HG02852 (cell line): ENCODE measurements around the gene HDGFL2.

ENCODE experiments used
- ATAC-seq: cut with Tn5 transposase; IDR thresholded peaks from one replicate; pipeline ENCODE4 v1.9.1; 2021; ENCODE audit warnings: mild to moderate bottlenecking, moderate library complexity; ENCODE audit not compliant: unreplicated experiment

HDGFL2 gene

DNA sequence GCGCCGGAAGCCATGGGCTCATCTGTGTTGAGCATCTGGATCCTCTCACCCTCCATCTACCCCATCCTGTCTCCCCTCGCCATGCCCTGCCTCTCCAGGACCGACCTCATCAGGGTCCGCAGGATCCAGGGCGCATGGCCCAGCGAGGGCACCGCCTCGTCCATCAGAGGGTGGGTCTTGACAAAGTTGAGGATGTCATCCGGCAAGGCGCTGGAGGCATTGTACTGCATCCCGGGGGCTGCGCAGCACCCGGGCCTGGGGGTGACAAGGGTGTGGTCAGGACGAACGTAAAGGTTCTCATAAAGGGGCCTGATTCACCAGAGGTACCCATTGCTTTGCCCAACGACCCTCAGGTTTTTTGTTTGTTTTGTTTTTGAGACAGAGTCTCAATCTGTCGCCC, 77.9 kb downstream of the HDGFL2 start:
- ATAC-seq = no peak

DNA sequence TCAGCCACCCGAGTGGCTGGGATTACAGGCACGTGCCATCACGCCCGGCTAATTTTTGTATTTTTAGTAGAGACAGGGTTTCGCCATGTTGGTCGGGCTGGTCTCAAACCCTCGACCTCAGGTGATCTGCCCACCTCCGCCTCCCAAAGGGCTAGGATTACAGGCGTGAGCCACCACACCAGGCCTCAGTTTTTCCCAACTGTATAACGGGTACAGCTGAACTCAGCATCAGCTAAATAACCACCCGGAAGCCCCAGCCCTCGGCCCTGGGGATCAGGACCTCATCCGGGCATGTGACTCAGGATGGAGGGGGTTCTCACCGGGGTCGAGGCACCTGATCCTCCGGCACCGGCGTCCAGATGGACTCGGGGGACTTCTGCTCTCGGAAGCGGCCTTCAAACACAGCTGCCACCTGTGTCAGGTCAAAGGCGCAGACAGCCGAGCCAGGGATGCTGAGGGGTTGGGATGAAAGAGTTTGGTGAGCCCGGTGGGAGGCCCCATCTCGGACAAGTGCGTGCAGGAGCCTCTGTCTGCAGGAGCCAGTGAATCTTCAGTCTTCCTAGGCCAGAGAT, 78.5 kb downstream of the HDGFL2 start:
- ATAC-seq = no peak
